Pancreas (tissue), 10 donors: ENCODE measurements around the gene VWA8. TPM values are rescaled to one million over a fixed set of nuclear protein-coding genes. Genes with fewer than 3 reads are reported as not detected.
"Not testable (repeated sequence)": the region's sequence is repeated elsewhere in the genome, so short reads cannot be mapped to it uniquely, and the experiment has no call there.

Experiments used
- ATAC-seq, 4 donors: fragments of 200-7000 bp; cut with Tn5 transposase; one replicate each; pipeline versions ENCODE4 v1.8.0 to v1.9.1; 2020; ENCODE audit warnings: mild to moderate bottlenecking in 4 of 4, moderate library complexity in 4 of 4
- DNase-seq, 6 donors: peaks; one replicate each; pipeline ENCODE4 v3.0.0-alpha.2; 2020
- FAIRE-seq: peaks from 2 replicates; lab custom pipeline; 2012; peaks lifted over from hg19 to GRCh38; lab: Jason Lieb, UNC
- H3K27ac ChIP-seq, 4 donors: fragments of 200-600 bp; sonication (generic); 1 replicate in 3 of 4; 2 replicates in 1 of 4; pipeline versions ENCODE4 v1.5.0 to v1.8.0; 2020
- H3K27me3 ChIP-seq, 4 donors: fragments of 200-600 bp; one replicate each; pipeline ENCODE4 v1.8.0; 2021
- H3K36me3 ChIP-seq, 3 donors: fragments of 200-600 bp; sonication (generic) in 1 of 3; one replicate each; pipeline versions ENCODE4 v1.5.0 to v1.8.0; 2020 to 2021
- H3K4me1 ChIP-seq, 3 donors: fragments of 200-600 bp; one replicate each; pipeline ENCODE4 v1.8.0; 2021
- H3K4me3 ChIP-seq, 4 donors: fragments of 200-600 bp; sonication (generic) in 2 of 4; one replicate each; pipeline versions ENCODE4 v1.5.0 to v1.8.0; 2020 to 2021
- H3K9me3 ChIP-seq, 4 donors: fragments of 200-600 bp; one replicate each; pipeline ENCODE4 v1.8.0; 2021
- WGBS, 2 donors: extraction: QIAGEN DNeasy Blood & Tissue Kit; methylation state at CpG; one replicate each; pipeline ENCODE4 v1.1.7; 2013; 5-methylcytosine and 5-hydroxymethylcytosine counted together
- intact Hi-C, 3 donors: fragments of 100-400 bp; cut with DNase I; formaldehyde crosslinking; loops; one replicate each; pipeline versions ENCODE4 v1.11.1 to v1.14.2; 2022
- polyA plus RNA-seq, 2 donors: library from polyadenylated mRNA; stranded (reverse); fragments of 200-250 nt; gene quantifications; one replicate each; pipeline ENCODE4 v1.2.3, GENCODE V29; 2013
- total RNA-seq, 6 donors: library from RNA; stranded (reverse); fragmentation: NEBNext Ultra II Directional in 4 of 6; extraction: Animal tissue kit (Norgen Biotek cat#: 25700) in 4 of 6; gene quantifications; one replicate each; pipeline versions ENCODE4 v1.2.1 to v1.2.4, GENCODE V29; 2021 to 2023
- TF ChIP-seq, protein P1 (sequence below), 4 donors: fragments of 200-600 bp; sonication (generic) in 3 of 4; IDR thresholded peaks; one replicate each; pipeline versions ENCODE4 v1.5.0 to v1.8.0; 2021; ENCODE audit warnings: antibody characterized with exemption in 4 of 4
- donor health status: healthy with polysubstance abuse.
- donor health status: DM: no; HTN: no; CAD: no; lungs with moderate emphysema.
- donor health status: DM: no; HTN: no; CAD: no.
- donor health status: control.
- donor health status: control.
- donor health status: Bipolar disorder and iron deficiency.
- donor health status: DM: yes; HTN: yes; CAD: no.
- donor health status: DM: no; HTN: no; CAD: no.
- donor health status: DM: no; HTN: no; CAD: no.
- donor health status: DM: yes; HTN: yes; CAD: no.

Gene VWA8
- total and polyA plus RNA-seq, 8 donors: 3.3 to 15.8 (median 9.2) TPM

DNA sequence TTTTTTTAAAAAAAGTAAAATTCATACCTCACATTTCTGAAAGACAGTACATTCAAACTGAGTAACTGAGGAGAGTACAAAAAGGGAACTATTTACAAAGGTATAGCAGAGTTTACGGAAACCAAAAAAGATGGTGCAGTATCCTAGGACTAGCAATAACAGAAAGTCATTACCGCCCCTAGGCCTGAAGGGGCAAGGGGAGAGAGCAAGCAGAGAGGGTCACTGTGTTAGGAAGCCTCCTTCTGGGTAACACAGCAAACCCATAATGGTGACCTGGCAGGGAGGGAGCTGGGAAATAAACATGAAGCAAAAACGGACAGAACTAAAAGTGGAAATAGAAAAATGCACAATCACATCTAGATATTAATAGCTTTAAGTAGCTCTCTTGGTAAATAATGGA is 8.2 kb downstream of the VWA8 start:
- peaks cover 0 to 4% (median 1%) of the 10 kb centered on the region in 3 donors for H3K4me1 ChIP-seq
- no peak for ATAC-seq
- no peak for FAIRE-seq
- intact Hi-C loops: no loop called here
- H3K9me3 ChIP-seq: no peaks in the 10 kb centered on the region
- H3K36me3 ChIP-seq: no peaks in the 10 kb centered on the region
- TF ChIP-seq, protein P1, sequence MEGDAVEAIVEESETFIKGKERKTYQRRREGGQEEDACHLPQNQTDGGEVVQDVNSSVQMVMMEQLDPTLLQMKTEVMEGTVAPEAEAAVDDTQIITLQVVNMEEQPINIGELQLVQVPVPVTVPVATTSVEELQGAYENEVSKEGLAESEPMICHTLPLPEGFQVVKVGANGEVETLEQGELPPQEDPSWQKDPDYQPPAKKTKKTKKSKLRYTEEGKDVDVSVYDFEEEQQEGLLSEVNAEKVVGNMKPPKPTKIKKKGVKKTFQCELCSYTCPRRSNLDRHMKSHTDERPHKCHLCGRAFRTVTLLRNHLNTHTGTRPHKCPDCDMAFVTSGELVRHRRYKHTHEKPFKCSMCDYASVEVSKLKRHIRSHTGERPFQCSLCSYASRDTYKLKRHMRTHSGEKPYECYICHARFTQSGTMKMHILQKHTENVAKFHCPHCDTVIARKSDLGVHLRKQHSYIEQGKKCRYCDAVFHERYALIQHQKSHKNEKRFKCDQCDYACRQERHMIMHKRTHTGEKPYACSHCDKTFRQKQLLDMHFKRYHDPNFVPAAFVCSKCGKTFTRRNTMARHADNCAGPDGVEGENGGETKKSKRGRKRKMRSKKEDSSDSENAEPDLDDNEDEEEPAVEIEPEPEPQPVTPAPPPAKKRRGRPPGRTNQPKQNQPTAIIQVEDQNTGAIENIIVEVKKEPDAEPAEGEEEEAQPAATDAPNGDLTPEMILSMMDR (IDR thresholded peaks at IDR 0.05): no peak
- no peak overlapping the region for H3K4me3 ChIP-seq
- 86% methylated on average over 3 of the region's 3 CpGs for WGBS, 2 donors
- H3K27me3 ChIP-seq: no peaks in the 10 kb centered on the region
- DNase-seq: no peak
- H3K27ac ChIP-seq: no peak overlapping the region

DNA sequence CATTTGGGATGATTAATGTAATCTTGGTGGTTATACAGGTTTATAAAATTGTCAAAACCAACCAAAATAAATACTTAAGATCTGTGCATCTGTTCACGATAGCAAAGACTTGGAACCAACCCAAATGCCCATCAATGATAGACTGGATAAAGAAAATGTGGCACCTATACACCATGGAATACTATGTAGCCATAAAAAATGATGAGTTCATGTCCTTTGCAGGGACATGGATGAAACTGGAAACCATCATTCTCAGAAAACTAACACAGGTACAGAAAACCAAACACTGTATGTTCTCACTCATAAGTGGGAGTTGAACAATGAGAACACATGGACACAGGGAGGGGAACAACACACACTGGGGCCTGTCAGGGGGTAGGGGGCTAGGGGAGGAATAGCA is 11.8 kb downstream of the VWA8 start:
- H3K36me3 ChIP-seq, H3K4me3 ChIP-seq, intact Hi-C loops, FAIRE-seq, H3K27me3 ChIP-seq, DNase-seq, H3K9me3 ChIP-seq, H3K4me1 ChIP-seq, H3K27ac ChIP-seq, ATAC-seq: not testable (repeated sequence)
- WGBS, 2 donors: 78 to 79% methylated on average over 1 of the region's 1 CpG

DNA sequence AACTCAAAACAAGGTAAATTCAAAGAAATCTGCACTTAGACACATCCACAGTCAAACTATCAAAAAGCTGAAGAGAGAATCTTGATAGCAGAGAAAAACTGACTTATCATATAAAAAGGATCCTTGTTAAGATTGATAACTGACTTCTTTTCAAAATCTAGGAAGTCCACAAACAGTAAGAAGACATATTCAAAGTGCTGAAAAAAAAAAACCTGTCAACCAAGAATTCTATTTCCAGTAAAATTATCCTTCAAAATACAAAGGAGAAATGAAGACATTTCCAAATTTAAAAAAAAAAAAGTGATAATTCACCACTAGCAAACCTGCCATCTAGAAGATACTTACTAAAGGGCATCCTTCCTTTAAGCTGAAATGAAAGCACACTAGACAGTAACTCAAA is 15.0 kb downstream of the VWA8 start:
- no peak overlapping the region for H3K4me3 ChIP-seq
- intact Hi-C loops: no loop called here
- no peaks in the 10 kb centered on the region for H3K36me3 ChIP-seq
- TF ChIP-seq, protein P1 (IDR thresholded peaks at IDR 0.05): no peak
- ATAC-seq: no peak
- no peak for FAIRE-seq
- peaks cover 0 to 10% (median 7%) of the 10 kb centered on the region in 3 donors for H3K4me1 ChIP-seq
- DNase-seq: no peak
- no peak overlapping the region for H3K27ac ChIP-seq
- H3K9me3 ChIP-seq: no peaks in the 10 kb centered on the region
- H3K27me3 ChIP-seq: no peaks in the 10 kb centered on the region

DNA sequence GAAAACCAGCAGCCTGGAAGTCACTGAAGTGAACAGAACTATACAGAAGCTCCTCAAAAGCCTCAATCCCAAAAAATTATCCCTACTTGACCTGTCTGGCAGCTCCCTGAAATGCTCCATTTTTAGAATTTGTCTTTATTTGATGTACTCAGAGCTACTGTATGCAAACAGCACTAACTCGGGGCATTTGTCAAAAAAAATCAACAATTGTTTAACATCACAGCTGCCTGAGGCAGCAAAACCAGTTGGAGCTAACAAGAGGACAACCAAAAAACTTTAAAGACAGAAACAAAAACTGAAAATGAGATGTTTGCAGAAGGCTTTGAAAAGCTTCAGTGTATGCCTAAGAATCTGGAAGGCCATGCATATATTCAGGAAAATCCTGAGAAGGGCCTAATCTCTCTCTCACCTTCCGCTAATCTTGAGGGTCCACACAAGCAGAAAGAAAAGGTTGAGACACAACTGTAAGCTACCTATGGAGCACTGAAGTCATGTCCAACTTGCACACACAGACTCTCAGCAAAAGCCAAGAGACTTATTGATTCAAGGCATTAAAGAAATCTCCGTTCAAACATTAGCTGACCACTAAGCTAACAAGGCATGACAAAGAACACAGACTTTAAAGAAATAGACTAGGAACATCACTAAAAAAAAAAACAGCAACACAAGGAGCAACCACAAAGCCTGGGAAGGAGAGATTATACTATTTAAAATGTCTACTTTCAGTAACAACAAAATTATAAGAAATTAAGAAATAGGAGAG is 16.1 kb downstream of the VWA8 start:
- Histone ChIP-seq H3K4me3 (no peak overlapping the region), H3K27me3 (no peaks in the 10 kb centered on the region), H3K36me3 (no peaks in the 10 kb centered on the region), H3K27ac (no peak overlapping the region), H3K4me1 (peaks cover 0 to 10% (median 7%) of the 10 kb centered on the region in 3 donors), H3K9me3 (no peaks in the 10 kb centered on the region)
- TF ChIP-seq, protein P1 (IDR thresholded peaks at IDR 0.05): no peak
- DNase-seq (no peak), FAIRE-seq (no peak), ATAC-seq (peak in 2 of 4 donors; percentile 22 to 36)
- WGBS, 2 donors: 53 to 56% methylated on average over 3 of the region's 3 CpGs
- intact Hi-C loops: no loop called here

DNA sequence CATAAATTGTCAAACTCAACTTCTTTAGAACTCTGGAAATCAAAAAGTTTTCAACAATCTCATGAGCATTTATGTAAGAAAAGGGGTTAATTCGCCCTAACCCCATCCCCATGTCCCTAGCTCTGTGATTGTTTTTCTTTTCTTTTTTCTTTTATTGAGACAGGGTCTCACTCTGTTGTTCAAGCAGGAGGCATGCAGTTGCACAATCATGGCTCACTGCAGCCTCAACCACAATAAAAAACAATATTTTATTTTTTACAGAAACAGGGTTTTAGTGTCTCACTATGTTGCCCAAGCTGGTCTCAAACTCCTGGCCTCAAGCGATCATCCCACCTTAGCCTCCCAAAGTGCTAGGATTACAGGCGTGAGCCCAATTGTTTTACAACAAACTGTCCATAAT is 16.7 kb downstream of the VWA8 start:
- H3K4me1 ChIP-seq: peaks cover 0 to 10% (median 7%) of the 10 kb centered on the region in 3 donors
- H3K9me3 ChIP-seq: no peaks in the 10 kb centered on the region
- H3K27me3 ChIP-seq: no peaks in the 10 kb centered on the region
- intact Hi-C loops: no loop called here
- WGBS, 2 donors: 94 to 96% methylated on average over 3 of the region's 3 CpGs
- H3K27ac ChIP-seq: no peak overlapping the region
- ATAC-seq: no peak
- no peaks in the 10 kb centered on the region for H3K36me3 ChIP-seq
- no peak for FAIRE-seq
- DNase-seq: no peak
- no peak overlapping the region for H3K4me3 ChIP-seq
- TF ChIP-seq, protein P1 (IDR thresholded peaks at IDR 0.05): no peak
